Measurements from ENCODE around the gene TAS2R30. TPM values are rescaled to one million over a fixed set of nuclear protein-coding genes. Genes with fewer than 3 reads are reported as not detected.

TAS2R30 gene, protein sequence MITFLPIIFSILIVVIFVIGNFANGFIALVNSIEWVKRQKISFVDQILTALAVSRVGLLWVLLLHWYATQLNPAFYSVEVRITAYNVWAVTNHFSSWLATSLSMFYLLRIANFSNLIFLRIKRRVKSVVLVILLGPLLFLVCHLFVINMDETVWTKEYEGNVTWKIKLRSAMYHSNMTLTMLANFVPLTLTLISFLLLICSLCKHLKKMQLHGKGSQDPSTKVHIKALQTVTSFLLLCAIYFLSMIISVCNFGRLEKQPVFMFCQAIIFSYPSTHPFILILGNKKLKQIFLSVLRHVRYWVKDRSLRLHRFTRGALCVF
- total RNA-seq: 1 to 10 TPM; 1.4 to 2.0 TPM

- no peak within 1 kb of the TSS for H3K9ac ChIP-seq (ENCODE audit: low read depth in 2 of 2, low read length in 2 of 2)
- intact Hi-C loops (cut with DNase I): no loop called here
- DNase-seq: no peak
- no peak within 1 kb of the TSS for H3K4me3 ChIP-seq
- no peak for TF ChIP-seq CTCF (IDR thresholded peaks at IDR 0.05)
- H3K4me1 ChIP-seq: no peaks in the 10 kb centered on the region
- H3K9me3 ChIP-seq: no peaks in the 10 kb centered on the region
- H3K27me3 ChIP-seq: no peaks in the 10 kb centered on the region
- no peak within 1 kb of the TSS for H3K27ac ChIP-seq
- no peaks in the 10 kb centered on the region for H3K36me3 ChIP-seq
Measured at GRCh38 chr12:11134305-11134704, at the start of gene TAS2R30. Gene TAS2R30 (minus strand): TSS chr12:11134644. CDS start chr12:11134244, 400 bp downstream.

DNA sequence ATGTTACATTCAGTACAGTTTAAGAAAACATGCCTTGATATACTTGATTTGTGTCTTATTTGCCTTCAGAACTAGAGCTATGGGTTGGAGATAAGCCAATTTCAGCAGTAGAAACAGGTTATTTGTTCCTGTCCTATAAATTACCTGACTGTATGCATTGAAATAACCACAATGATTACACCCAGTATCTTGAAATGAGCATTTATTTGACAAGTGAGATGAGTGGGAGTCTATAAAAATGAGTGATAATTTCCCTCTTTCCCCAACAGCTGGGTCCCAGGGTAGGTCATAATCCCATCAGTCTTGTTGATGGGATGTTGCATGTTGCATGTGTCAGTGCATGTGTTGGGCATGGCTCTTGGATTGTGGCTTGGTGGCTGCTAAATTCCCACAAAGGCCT, 48.6 kb upstream of the TAS2R30 start:
- Histone ChIP-seq H3K27me3 (no peaks in the 10 kb centered on the region), H3K4me3 (no peak overlapping the region), H3K36me3 (no peaks in the 10 kb centered on the region), H3K4me1 (no peaks in the 10 kb centered on the region), H3K9me3 (no peaks in the 10 kb centered on the region), H3K27ac (no peak overlapping the region), H3K9ac (ENCODE audit: low read depth in 2 of 2, low read length in 2 of 2) (no peak overlapping the region)
- DNase-seq: no peak
- no peak for TF ChIP-seq CTCF (IDR thresholded peaks at IDR 0.05)
- intact Hi-C loops (cut with DNase I): no loop called here

GRCh38 chr12:11182529-11182928, 48.1 kb upstream of the TAS2R30 start:
- H3K9ac ChIP-seq (ENCODE audit: low read depth in 2 of 2, low read length in 2 of 2): no peak overlapping the region
- TF ChIP-seq CTCF (IDR thresholded peaks at IDR 0.05): no peak
- no peaks in the 10 kb centered on the region for H3K4me1 ChIP-seq
- H3K9me3 ChIP-seq: no peaks in the 10 kb centered on the region
- intact Hi-C loops (cut with DNase I): no loop called here
- H3K36me3 ChIP-seq: no peaks in the 10 kb centered on the region
- no peak overlapping the region for H3K27ac ChIP-seq
- no peak overlapping the region for H3K4me3 ChIP-seq
- H3K27me3 ChIP-seq: no peaks in the 10 kb centered on the region
- no peak for DNase-seq

DNA sequence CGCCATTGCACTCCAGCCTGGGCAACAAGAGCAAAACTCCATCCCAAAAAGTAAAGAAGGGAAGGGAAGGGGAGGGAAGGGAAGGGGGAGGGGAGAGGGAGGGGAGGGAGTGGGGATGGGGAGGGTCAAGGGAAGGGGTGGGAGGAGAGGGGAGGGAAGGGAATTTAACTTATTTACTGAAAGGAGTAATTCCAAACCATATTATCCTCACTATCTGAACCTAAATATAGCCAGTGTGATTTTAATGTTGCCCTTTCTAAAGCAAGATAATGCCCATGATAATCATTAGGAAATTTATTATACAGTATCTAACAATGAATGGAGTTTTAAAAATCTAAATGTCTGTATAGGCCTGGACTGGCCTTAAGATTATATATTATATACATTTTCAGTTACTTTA, 43.8 kb upstream of the TAS2R30 start:
- Histone ChIP-seq H3K27me3 (no peaks in the 10 kb centered on the region), H3K4me3 (no peak overlapping the region), H3K36me3 (no peaks in the 10 kb centered on the region), H3K9ac (ENCODE audit: low read depth in 2 of 2, low read length in 2 of 2) (no peak overlapping the region), H3K9me3 (no peaks in the 10 kb centered on the region), H3K4me1 (no peaks in the 10 kb centered on the region), H3K27ac (no peak overlapping the region)
- no peak for TF ChIP-seq CTCF (IDR thresholded peaks at IDR 0.05)
- intact Hi-C loops (cut with DNase I): no loop called here
- DNase-seq: no peak

- no peak overlapping the region for H3K27ac ChIP-seq
- intact Hi-C loops (cut with DNase I): no loop called here
- TF ChIP-seq CTCF (IDR thresholded peaks at IDR 0.05): no peak
Measured at GRCh38 chr12:11174022-11174421, 39.6 kb upstream of the TAS2R30 start.

More at GRCh38 chr12:11174022-11174421, 39.6 kb upstream of the TAS2R30 start:
- Histone ChIP-seq H3K27me3 (no peaks in the 10 kb centered on the region), H3K9ac (ENCODE audit: low read depth in 2 of 2, low read length in 2 of 2) (no peak overlapping the region), H3K4me3 (no peak overlapping the region), H3K36me3 (no peaks in the 10 kb centered on the region), H3K4me1 (no peaks in the 10 kb centered on the region), H3K9me3 (no peaks in the 10 kb centered on the region)
- DNase-seq: no peak
